IMR-90 (cell line): ENCODE results near the gene KDM4B. TPM values are rescaled to one million over a fixed set of nuclear protein-coding genes. Genes with fewer than 3 reads are reported as not detected.

Source experiments
- ATAC-seq: fragments of 200-7000 bp; cut with Tn5 transposase; 2 replicates; pipeline ENCODE4 v1.9.1; 2020; ENCODE audit warnings: low read depth, mild to moderate bottlenecking, moderate library complexity
- BruUV-seq: library from RNA; stranded (reverse); fragments of 400-500 nt; replicated peaks from 2 replicates; lab custom pipeline; 2021; lab: Mats Ljungman, UMichigan
- CTCF ChIA-PET: fragments of 300-600 bp; formaldehyde crosslinking; extraction: SDS; loops from one replicate; lab custom pipeline; 2021; ENCODE audit warnings: antibody characterized with exemption; lab: Yijun Ruan, JAX
- POLR2A ChIA-PET: fragments of 300-600 bp; sonication (Branson Sonifier 250); formaldehyde crosslinking; loops from one replicate; lab custom pipeline; 2022; ENCODE audit warnings: antibody characterized with exemption; ENCODE audit not compliant: unreplicated experiment; lab: Charles Lee
- DNase-seq: peaks from one replicate; pipeline ENCODE4 v3.0.0; 2013
- H2AFZ ChIP-seq: replicated peaks from 2 replicates; pipeline ENCODE3; 2013; ENCODE audit warnings: low read length, mild to moderate bottlenecking; ENCODE audit not compliant: poor library complexity
- H2AK5ac ChIP-seq: 2 replicates; pipeline ENCODE4 v1.6.1; 2013; ENCODE audit warnings: low read depth, low read length, inconsistent platforms
- H2AK9ac ChIP-seq: replicated peaks from 2 replicates; pipeline ENCODE3; 2013; ENCODE audit warnings: mild to moderate bottlenecking, low read depth, low read length, moderate library complexity; ENCODE audit not compliant: poor library complexity
- H2BK120ac ChIP-seq: 2 replicates; pipeline ENCODE4 v1.6.1; 2013; ENCODE audit warnings: low read depth, low read length, inconsistent platforms
- H2BK15ac ChIP-seq: 3 replicates; pipeline ENCODE4 v1.6.1; 2013; ENCODE audit warnings: low read depth, low read length, inconsistent platforms
- H2BK20ac ChIP-seq: 2 replicates; pipeline ENCODE4 v1.6.1; 2013; ENCODE audit warnings: low read depth, mild to moderate bottlenecking, inconsistent platforms, low read length, moderate library complexity
- H2BK5ac ChIP-seq: 2 replicates; pipeline ENCODE4 v1.6.1; 2013; ENCODE audit warnings: mild to moderate bottlenecking, low read depth, low read length, inconsistent platforms; ENCODE audit not compliant: poor library complexity, severe bottlenecking
- H3K14ac ChIP-seq: replicated peaks from 2 replicates; pipeline ENCODE4 v1.6.1; 2013; ENCODE audit warnings: low read depth, low read length, inconsistent platforms
- H3K18ac ChIP-seq: 2 replicates; pipeline ENCODE4 v1.6.1; 2013; ENCODE audit warnings: low read depth, low read length, control low read depth
- H3K23ac ChIP-seq: 2 replicates; pipeline ENCODE4 v1.6.1; 2013; ENCODE audit warnings: low read depth, low read length, inconsistent platforms
- H3K27ac ChIP-seq: 2 replicates; pipeline ENCODE4 v1.5.1; 2013; ENCODE audit warnings: mild to moderate bottlenecking, control low read depth, low read length; ENCODE audit not compliant: insufficient read depth
- H3K27me3 ChIP-seq: 2 replicates; pipeline ENCODE4 v1.6.1; 2013; ENCODE audit warnings: low read length; ENCODE audit not compliant: control insufficient read depth, insufficient read depth
- H3K36me3 ChIP-seq: 2 replicates; pipeline ENCODE4 v1.6.1; 2013; ENCODE audit warnings: low read length, mixed read lengths; ENCODE audit not compliant: control insufficient read depth, insufficient read depth
- H3K4ac ChIP-seq: 2 replicates; pipeline ENCODE4 v1.6.1; 2013; ENCODE audit warnings: low read depth, low read length, inconsistent platforms
- H3K4me1 ChIP-seq: 2 replicates; pipeline ENCODE4 v1.6.1; 2013; ENCODE audit warnings: low read length, mixed read lengths; ENCODE audit not compliant: control insufficient read depth, insufficient read depth
- H3K4me2 ChIP-seq: 2 replicates; pipeline ENCODE4 v1.6.1; 2013; ENCODE audit warnings: low read depth, mild to moderate bottlenecking, control low read depth, low read length, moderate library complexity
- H3K4me3 ChIP-seq: 2 replicates; pipeline ENCODE4 v1.5.1; 2013; ENCODE audit warnings: low read depth, mild to moderate bottlenecking, control low read depth, low read length, moderate library complexity; ENCODE audit not compliant: insufficient read depth
- H3K56ac ChIP-seq: 2 replicates; pipeline ENCODE4 v1.6.1; 2013; ENCODE audit warnings: low read length, inconsistent platforms; ENCODE audit not compliant: insufficient read depth; ENCODE audit errors: extremely low read depth
- H3K79me1 ChIP-seq, 2 experiments: 2 replicates each; pipeline ENCODE4 v1.6.1; 2013; ENCODE audit warnings: low read length in 2 of 2, inconsistent platforms in 1 of 2, low read depth in 1 of 2
- H3K9ac ChIP-seq: 2 replicates; pipeline ENCODE4 v1.6.1; 2013; ENCODE audit warnings: low read depth, low read length, control low read depth
- H3K9me1 ChIP-seq: 2 replicates; pipeline ENCODE4 v1.6.1; 2013; ENCODE audit warnings: low read length, inconsistent platforms; ENCODE audit not compliant: insufficient read depth
- H3K9me3 ChIP-seq: 2 replicates; pipeline ENCODE4 v1.6.1; 2013; ENCODE audit warnings: low read length; ENCODE audit not compliant: control insufficient read depth, insufficient read depth
- H4K20me1 ChIP-seq: 2 replicates; pipeline ENCODE4 v1.6.1; 2013; ENCODE audit warnings: low read length, inconsistent platforms; ENCODE audit not compliant: insufficient read depth
- H4K5ac ChIP-seq: 2 replicates; pipeline ENCODE4 v1.6.1; 2013; ENCODE audit warnings: mild to moderate bottlenecking, low read depth, low read length, control low read depth
- H4K8ac ChIP-seq, 2 experiments: 2 replicates each; pipeline ENCODE4 v1.6.1; 2013; ENCODE audit warnings: low read depth in 2 of 2, low read length in 2 of 2, control low read depth in 1 of 2, inconsistent platforms in 1 of 2
- H4K91ac ChIP-seq: 2 replicates; pipeline ENCODE4 v1.6.1; 2013; ENCODE audit warnings: low read depth, low read length, inconsistent platforms; ENCODE audit not compliant: insufficient read depth
- BHLHE40 ChIP-seq: fragments of 150-350 bp; IDR thresholded peaks from 2 replicates; pipeline ENCODE4 v1.6.1; 2016; ENCODE audit warnings: mild to moderate bottlenecking, low read depth, low read length
- CEBPB ChIP-seq: IDR thresholded peaks from 2 replicates; pipeline ENCODE4 v1.6.1; 2012; ENCODE audit warnings: low read depth, low read length, improper control_type of control experiment
- CHD1 ChIP-seq: IDR thresholded peaks from 2 replicates; pipeline ENCODE4 v1.6.1; 2012; ENCODE audit warnings: low read depth, low read length, improper control_type of control experiment
- FOS ChIP-seq: fragments of 150-350 bp; IDR thresholded peaks from 2 replicates; pipeline ENCODE4 v1.6.1; 2016; ENCODE audit warnings: low read depth, low read length
- MAFK ChIP-seq: IDR thresholded peaks from 2 replicates; pipeline ENCODE4 v1.6.1; 2012; ENCODE audit warnings: low read depth, low read length, improper control_type of control experiment
- MAZ ChIP-seq: IDR thresholded peaks from 2 replicates; pipeline ENCODE4 v1.6.1; 2012; ENCODE audit warnings: low read depth, mild to moderate bottlenecking, low read length, improper control_type of control experiment, moderate library complexity, borderline replicate concordance
- MXI1 ChIP-seq: IDR thresholded peaks from 2 replicates; pipeline ENCODE4 v1.6.1; 2012; ENCODE audit warnings: low read depth, mild to moderate bottlenecking, low read length, moderate library complexity, borderline replicate concordance
- NFE2L2 ChIP-seq: fragments of 150-350 bp; IDR thresholded peaks from 2 replicates; pipeline ENCODE4 v1.6.1; 2016; ENCODE audit warnings: low read depth, mild to moderate bottlenecking, low read length
- POLR2A ChIP-seq: IDR thresholded peaks from 2 replicates; pipeline ENCODE4 v1.6.1; 2012; ENCODE audit warnings: mild to moderate bottlenecking, low read depth, low read length
- RAD21 ChIP-seq: IDR thresholded peaks from 2 replicates; pipeline ENCODE4 v1.6.1; 2012; ENCODE audit warnings: low read length, improper control_type of control experiment
- RCOR1 ChIP-seq: IDR thresholded peaks from 2 replicates; pipeline ENCODE4 v1.6.1; 2012; ENCODE audit warnings: mild to moderate bottlenecking, low read length, improper control_type of control experiment; ENCODE audit not compliant: insufficient replicate concordance
- RFX5 ChIP-seq: IDR thresholded peaks from 2 replicates; pipeline ENCODE4 v1.8.0; 2012; ENCODE audit warnings: low read depth, mild to moderate bottlenecking, low read length, moderate library complexity
- SMC3 ChIP-seq: fragments of 150-350 bp; IDR thresholded peaks from 2 replicates; pipeline ENCODE4 v1.6.1; 2016; ENCODE audit warnings: low read depth, mild to moderate bottlenecking, antibody characterized with exemption, low read length, moderate library complexity
- dilution Hi-C: fragments of 300-500 bp; cut with HindIII; formaldehyde crosslinking; loops from one replicate; pipeline ENCODE4 v1.14.3; 2018; ENCODE audit warnings: low sequenced_read_pairs; ENCODE audit not compliant: unreplicated experiment
- in situ Hi-C: fragments of 300-500 bp; cut with MboI; formaldehyde crosslinking; loops from 3 replicates; pipeline ENCODE4 v1.14.3; 2019; ENCODE audit warnings: low sequenced_read_pairs, inconsistent platforms, mixed read lengths
- intact Hi-C: fragments of 100-400 bp; cut with micrococcal nuclease; formaldehyde crosslinking; loops from 2 replicates; pipeline ENCODE4 v1.10.0; 2022
- polyA plus RNA-seq, 3 experiments: library from polyadenylated mRNA; depleted of rRNA; stranded (reverse); fragments of >200 nt; gene quantifications; 2 replicates each; pipeline ENCODE4 v1.2.3, GENCODE V29; 2012; ENCODE audit warnings: low replicate concordance in 1 of 3
- total RNA-seq: library from RNA; depleted of rRNA; stranded (reverse); fragments of >200 nt; gene quantifications from 2 replicates; pipeline ENCODE4 v1.2.3, GENCODE V29; 2012
- TF ChIP-seq, protein P1 (sequence below): fragments of 150-350 bp; IDR thresholded peaks from 2 replicates; pipeline ENCODE4 v1.6.1; 2016; ENCODE audit warnings: low read depth, mild to moderate bottlenecking, low read length, moderate library complexity, borderline replicate concordance
- TF ChIP-seq, protein P2 (sequence below): fragments of 150-350 bp; IDR thresholded peaks from 2 replicates; pipeline ENCODE4 v1.6.1; 2017; ENCODE audit warnings: mild to moderate bottlenecking, antibody characterized with exemption, low read length, low read depth
- TF ChIP-seq, protein P3 (sequence below): conservative IDR thresholded peaks from 2 replicates; pipeline ENCODE4 v1.5.1; 2012; ENCODE audit warnings: mild to moderate bottlenecking, low read depth, low read length, improper control_type of control experiment

KDM4B gene
- total and polyA plus RNA-seq, 2 of the 4 experiments (the other 2 are of a cell fraction), result 5.0 to 17.9 TPM

DNA sequence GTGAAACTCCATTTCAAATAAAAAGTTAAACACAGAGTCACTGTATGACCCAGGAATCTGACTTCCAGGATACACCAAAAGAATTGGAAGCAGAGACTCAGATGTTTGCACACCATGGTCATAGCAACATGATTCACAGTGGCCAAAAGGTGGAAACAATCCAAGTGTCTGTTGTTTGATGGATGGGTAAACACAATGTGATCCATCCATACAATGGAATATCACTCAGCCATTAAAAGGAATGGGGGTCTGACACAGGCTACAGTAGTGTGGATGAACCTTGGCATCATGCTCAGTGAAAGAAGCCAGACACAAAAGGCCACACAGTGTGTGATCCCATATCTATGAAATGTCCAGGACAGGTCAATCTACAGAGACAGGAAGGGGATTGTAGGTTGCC, 197.3 kb downstream of the KDM4B start:
- peak overlapping the region; percentile 28; the same call in 1 of the 2 replicates for H2AK5ac ChIP-seq
- H4K5ac ChIP-seq, result no peak overlapping the region
- no peak overlapping the region for H3K4me2 ChIP-seq
- no peak overlapping the region for H3K4ac ChIP-seq
- no peak overlapping the region for H4K91ac ChIP-seq
- H3K36me3 ChIP-seq, result no peaks in the 10 kb centered on the region
- no peak overlapping the region for H2BK5ac ChIP-seq
- H3K9me1 ChIP-seq, result no peaks in the 10 kb centered on the region
- H3K56ac ChIP-seq, result no peak overlapping the region
- no peak overlapping the region for H2BK20ac ChIP-seq
- ATAC-seq, result peak; percentile 88
- ChIA-PET POLR2A (no interaction called here), CTCF (interaction anchor here (1.0 kb wide), 1 partner anchor 10 kb away, joined by 4 read pairs; no protein-coding TSS in a partner anchor)
- no peaks in the 10 kb centered on the region for H3K9me3 ChIP-seq
- H3K18ac ChIP-seq, result no peak overlapping the region
- intact Hi-C loops (no loop called here), in situ Hi-C loops (no loop called here), dilution Hi-C loops (no loop called here)
- BruUV-seq, result no TSS peak
- H2BK120ac ChIP-seq, result no peak overlapping the region
- no peaks in the 10 kb centered on the region for H3K79me1 ChIP-seq
- H3K14ac ChIP-seq, result no peak overlapping the region
- H3K4me3 ChIP-seq, result no peak overlapping the region
- no peak overlapping the region for H2BK15ac ChIP-seq
- H3K27ac ChIP-seq, result no peak overlapping the region
- H3K9ac ChIP-seq, result no peak overlapping the region
- H3K23ac ChIP-seq, result no peak overlapping the region
- no peaks in the 10 kb centered on the region for H3K27me3 ChIP-seq
- TF ChIP-seq CHD1 (no peak), MAFK (no peak), MAZ (no peak), SMC3 (no peak), RAD21 (no peak), POLR2A (no peak), RCOR1 (no peak), MXI1 (no peak), FOS (no peak), NFE2L2 (no peak), CEBPB (no peak), BHLHE40 (no peak), RFX5 (no peak)
- TF ChIP-seq, protein P1, sequence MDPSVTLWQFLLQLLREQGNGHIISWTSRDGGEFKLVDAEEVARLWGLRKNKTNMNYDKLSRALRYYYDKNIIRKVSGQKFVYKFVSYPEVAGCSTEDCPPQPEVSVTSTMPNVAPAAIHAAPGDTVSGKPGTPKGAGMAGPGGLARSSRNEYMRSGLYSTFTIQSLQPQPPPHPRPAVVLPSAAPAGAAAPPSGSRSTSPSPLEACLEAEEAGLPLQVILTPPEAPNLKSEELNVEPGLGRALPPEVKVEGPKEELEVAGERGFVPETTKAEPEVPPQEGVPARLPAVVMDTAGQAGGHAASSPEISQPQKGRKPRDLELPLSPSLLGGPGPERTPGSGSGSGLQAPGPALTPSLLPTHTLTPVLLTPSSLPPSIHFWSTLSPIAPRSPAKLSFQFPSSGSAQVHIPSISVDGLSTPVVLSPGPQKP, result no peak
- TF ChIP-seq, protein P2, sequence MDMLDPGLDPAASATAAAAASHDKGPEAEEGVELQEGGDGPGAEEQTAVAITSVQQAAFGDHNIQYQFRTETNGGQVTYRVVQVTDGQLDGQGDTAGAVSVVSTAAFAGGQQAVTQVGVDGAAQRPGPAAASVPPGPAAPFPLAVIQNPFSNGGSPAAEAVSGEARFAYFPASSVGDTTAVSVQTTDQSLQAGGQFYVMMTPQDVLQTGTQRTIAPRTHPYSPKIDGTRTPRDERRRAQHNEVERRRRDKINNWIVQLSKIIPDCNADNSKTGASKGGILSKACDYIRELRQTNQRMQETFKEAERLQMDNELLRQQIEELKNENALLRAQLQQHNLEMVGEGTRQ, result no peak
- TF ChIP-seq, protein P3, sequence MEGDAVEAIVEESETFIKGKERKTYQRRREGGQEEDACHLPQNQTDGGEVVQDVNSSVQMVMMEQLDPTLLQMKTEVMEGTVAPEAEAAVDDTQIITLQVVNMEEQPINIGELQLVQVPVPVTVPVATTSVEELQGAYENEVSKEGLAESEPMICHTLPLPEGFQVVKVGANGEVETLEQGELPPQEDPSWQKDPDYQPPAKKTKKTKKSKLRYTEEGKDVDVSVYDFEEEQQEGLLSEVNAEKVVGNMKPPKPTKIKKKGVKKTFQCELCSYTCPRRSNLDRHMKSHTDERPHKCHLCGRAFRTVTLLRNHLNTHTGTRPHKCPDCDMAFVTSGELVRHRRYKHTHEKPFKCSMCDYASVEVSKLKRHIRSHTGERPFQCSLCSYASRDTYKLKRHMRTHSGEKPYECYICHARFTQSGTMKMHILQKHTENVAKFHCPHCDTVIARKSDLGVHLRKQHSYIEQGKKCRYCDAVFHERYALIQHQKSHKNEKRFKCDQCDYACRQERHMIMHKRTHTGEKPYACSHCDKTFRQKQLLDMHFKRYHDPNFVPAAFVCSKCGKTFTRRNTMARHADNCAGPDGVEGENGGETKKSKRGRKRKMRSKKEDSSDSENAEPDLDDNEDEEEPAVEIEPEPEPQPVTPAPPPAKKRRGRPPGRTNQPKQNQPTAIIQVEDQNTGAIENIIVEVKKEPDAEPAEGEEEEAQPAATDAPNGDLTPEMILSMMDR, result no peak
- no peak overlapping the region for H2AFZ ChIP-seq
- H4K20me1 ChIP-seq, result no peaks in the 10 kb centered on the region
- no peak overlapping the region for H2AK9ac ChIP-seq
- no peak overlapping the region for H4K8ac ChIP-seq
- peak; percentile 75 for DNase-seq
- peaks cover 3% of the 10 kb centered on the region; the same call in 1 of the 2 replicates for H3K4me1 ChIP-seq
